Vagina (tissue), 2 donors: ENCODE results near the gene GRK4.

Experiments used
- POLR2A ChIP-seq, 2 donors: fragments of 450-650 bp; IDR thresholded peaks; one replicate each; pipeline ENCODE4 v1.6.1; 2017; ENCODE audit warnings: antibody characterized with exemption in 2 of 2, mild to moderate bottlenecking in 2 of 2, moderate library complexity in 2 of 2
- TF ChIP-seq, protein P1 (sequence below), 3 experiments: fragments of 450-650 bp in 2 of 3; fragments of 200-600 bp in 1 of 3; sonication (generic) in 1 of 3; IDR thresholded peaks; one replicate each; pipeline ENCODE4 v1.5.1; 2017 to 2019; ENCODE audit warnings: antibody characterized with exemption in 3 of 3, mild to moderate bottlenecking in 2 of 3, moderate library complexity in 2 of 3

DNA sequence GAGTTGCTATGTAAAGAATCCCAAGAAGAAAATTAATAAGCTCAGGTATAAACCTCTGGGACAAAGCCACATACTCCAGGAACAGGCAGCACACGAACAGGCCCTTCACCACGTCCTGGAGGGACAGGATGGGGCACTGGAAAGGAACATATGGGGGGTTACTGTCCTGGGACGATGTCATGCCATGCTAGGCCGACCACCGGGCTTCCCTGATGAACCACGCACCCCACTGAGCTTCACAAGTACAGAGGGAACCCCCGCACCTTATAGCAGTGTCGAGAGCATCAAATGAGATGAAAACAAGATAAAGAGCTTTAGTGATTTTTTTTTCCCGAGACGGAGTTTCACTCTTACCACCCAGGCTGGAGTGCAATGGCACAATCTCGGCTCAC is 19.3 kb upstream of the GRK4 start:
- TF ChIP-seq, protein P1, sequence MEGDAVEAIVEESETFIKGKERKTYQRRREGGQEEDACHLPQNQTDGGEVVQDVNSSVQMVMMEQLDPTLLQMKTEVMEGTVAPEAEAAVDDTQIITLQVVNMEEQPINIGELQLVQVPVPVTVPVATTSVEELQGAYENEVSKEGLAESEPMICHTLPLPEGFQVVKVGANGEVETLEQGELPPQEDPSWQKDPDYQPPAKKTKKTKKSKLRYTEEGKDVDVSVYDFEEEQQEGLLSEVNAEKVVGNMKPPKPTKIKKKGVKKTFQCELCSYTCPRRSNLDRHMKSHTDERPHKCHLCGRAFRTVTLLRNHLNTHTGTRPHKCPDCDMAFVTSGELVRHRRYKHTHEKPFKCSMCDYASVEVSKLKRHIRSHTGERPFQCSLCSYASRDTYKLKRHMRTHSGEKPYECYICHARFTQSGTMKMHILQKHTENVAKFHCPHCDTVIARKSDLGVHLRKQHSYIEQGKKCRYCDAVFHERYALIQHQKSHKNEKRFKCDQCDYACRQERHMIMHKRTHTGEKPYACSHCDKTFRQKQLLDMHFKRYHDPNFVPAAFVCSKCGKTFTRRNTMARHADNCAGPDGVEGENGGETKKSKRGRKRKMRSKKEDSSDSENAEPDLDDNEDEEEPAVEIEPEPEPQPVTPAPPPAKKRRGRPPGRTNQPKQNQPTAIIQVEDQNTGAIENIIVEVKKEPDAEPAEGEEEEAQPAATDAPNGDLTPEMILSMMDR (IDR thresholded peaks at IDR 0.05), result no peak
- no peak for TF ChIP-seq POLR2A (IDR thresholded peaks at IDR 0.05)
